HG02610 (cell line): Measurements from ENCODE around the gene GGT6.
"Not testable (repeated sequence)": the region's sequence is repeated elsewhere in the genome, so short reads cannot be mapped to it uniquely, and the experiment has no call there.

Experiments
- ATAC-seq: cut with Tn5 transposase; IDR thresholded peaks from one replicate; pipeline ENCODE4 v1.9.1; 2021; ENCODE audit warnings: mild to moderate bottlenecking, moderate library complexity; ENCODE audit not compliant: unreplicated experiment

GGT6 gene

DNA sequence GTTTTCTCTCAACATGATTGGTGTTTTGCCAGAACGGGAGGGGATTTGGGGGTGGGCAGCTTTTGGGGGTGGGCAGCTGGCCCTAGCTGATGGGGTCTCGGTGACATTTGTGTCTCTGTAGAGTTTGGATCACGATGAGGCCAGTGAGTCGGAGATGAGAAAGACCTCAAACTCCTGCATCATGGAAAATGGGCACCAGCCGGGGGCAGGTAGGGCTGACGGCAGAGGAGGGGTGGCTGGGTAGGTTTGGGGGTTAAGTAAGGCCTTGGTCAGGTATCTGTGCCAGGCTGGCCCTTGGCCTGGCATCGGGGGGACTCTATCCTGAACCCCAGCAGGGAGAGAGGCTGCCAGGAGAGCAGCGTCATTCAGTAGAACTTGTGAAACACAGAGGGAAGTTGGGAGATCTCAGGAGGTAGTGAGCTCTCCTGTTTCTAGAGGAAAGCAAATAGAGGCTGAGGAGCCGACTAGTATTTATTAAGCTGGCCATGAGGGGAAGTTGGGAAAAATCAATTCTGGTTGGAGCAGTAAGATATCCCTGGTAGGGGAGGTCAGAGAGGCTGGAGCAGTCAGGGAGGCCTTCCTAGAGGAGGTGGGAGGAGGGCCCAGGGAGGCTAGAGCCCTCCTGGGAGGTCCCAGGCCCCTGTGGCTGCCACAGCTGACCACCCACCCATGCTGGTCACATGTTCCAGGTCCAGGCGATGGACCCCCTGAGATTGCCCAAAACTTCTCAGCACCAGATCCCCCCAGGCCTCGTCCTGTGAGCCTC is 32.0 kb upstream of the GGT6 start:
- no peak for ATAC-seq

GRCh38 chr17:4591529-4591928 is 31.2 kb upstream of the GGT6 start:
- no peak for ATAC-seq

GRCh38 chr17:4590981-4591453 is 30.6 kb upstream of the GGT6 start:
- no peak for ATAC-seq

- ATAC-seq: not testable (repeated sequence)
These were observed 29.7 kb upstream of the GGT6 start for GRCh38 chr17:4590042-4590441.

DNA sequence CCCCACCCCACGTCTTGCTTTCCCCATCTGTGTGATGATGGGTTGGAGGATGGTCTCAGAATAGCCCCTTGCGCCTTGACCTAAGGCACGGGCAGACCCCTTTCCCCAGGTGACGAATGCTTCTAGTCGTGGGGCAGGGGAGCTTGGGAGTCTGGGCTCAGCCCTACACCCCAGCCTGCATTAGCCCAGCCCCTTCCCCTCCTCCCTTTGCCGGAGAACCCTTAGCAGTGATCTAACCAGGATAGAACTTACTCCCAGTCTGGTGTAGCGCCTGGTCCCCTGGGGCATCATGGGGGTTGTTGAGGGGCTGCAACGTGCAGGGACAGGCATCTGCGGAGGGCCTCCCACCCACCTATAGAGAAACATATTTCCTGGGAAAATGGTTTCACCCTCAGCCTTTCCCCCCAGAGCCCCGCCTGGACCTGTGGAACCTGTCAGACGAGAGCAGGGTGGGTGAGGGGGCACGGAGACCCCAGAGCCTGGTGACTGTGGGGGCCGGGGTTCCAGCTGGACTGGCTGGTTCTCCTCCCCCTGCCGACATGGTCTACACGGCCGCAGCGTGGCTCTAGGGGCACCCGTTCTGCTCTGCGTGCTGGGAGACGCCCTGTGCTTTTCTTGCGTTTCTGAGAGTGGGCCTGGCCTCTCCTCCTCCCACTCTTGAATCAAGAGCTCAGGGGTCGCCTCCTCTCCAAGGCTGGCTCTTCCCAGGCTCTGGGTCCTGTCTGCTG is 28.7 kb upstream of the GGT6 start:
- no peak for ATAC-seq

DNA sequence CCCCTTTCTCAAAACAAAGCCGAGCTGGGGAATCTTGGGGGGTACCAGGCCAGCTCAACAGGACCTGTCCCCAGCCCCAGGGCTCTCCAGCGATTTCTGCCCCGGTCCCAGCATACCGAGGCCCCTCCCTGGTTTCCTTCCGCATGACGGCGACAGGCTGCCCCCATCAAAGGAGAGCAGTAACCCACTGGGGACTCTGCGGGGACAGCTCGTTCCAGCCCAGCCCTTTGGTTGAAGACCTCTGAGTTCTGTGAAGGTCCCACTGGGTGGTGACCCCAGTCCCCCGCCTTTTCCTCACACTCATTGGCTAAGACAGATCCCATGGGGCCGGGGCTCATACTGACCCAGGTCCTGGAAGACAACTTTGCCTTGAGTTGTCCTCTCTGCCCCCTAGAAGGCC is 28.0 kb upstream of the GGT6 start:
- no peak for ATAC-seq

DNA sequence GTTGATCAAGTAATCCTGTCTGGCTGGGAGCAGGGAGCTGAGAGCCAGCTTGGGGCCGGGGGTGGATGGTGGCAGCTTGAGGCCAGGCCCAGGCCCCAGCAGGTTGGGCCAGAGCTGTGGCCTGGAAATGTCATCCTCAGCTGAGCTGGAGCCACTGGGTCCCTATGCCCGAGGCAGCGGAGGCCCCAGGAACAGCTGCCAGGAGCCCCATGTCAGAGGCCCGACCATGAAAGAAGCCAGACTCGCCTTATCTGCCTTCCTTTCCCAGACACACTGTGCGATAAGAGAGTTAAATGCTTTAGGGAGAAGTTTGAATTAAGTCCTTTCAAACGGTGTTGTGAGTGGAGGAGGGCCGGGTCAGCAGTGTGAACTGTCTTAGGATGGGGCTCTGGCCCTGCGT is 27.4 kb upstream of the GGT6 start:
- no peak for ATAC-seq

DNA sequence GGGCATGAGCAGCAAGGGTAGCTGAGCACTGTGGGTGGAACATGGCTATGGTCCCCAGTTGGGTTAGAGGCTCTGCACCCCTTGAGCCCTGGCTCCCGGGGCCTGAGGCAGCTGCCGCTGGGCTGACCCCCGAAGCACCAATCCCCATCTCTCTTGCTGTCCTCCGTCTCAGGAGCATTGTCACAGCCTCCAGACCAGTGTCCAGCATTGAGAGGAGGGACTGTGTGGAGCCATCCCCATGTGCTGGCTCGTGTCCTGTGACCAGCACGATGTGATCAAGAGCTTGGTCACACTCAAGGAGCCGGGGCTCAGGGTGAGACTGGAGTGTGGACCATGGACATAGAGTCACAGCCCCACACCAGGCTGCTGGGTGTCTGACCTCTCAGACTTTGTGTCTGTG is 26.8 kb upstream of the GGT6 start:
- ATAC-seq: no peak

DNA sequence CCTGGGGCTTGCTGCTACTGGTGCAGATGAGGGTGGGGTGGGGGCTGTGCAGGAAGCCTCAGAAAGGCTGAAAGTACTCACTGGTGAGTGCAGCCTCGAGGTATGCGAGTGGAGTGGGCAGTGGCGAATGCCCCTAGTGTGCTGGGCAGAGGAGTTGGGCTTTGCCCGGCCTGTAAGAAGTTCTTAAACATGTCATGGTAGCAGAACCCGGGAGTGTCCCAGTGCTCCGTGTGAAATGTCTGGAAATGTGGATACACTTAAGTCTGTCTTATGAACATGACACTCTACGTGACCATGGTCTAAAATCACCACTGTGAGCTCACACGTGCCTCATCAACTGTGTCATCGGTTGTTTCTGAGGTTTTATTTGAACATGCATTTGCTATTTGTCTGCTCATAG is 25.7 kb upstream of the GGT6 start:
- ATAC-seq: no peak

DNA sequence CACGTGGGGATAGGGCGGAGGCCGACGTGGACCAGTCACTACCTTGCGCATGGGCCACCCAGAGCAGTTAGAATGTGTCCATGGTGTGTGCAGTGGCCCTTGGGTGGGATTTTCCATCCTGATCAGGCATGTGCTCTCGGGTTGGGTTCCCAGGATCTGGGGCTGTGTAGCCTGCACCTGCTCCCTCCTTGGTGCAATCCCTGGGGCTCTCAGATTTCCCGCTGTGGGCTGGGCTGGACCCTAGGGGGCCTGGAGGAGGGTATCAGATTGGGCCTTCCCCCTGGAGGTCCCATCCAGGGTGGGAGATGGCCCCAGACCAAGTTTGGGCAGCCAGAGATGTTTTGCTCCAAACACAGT is 25.2 kb upstream of the GGT6 start:
- ATAC-seq: no peak

DNA sequence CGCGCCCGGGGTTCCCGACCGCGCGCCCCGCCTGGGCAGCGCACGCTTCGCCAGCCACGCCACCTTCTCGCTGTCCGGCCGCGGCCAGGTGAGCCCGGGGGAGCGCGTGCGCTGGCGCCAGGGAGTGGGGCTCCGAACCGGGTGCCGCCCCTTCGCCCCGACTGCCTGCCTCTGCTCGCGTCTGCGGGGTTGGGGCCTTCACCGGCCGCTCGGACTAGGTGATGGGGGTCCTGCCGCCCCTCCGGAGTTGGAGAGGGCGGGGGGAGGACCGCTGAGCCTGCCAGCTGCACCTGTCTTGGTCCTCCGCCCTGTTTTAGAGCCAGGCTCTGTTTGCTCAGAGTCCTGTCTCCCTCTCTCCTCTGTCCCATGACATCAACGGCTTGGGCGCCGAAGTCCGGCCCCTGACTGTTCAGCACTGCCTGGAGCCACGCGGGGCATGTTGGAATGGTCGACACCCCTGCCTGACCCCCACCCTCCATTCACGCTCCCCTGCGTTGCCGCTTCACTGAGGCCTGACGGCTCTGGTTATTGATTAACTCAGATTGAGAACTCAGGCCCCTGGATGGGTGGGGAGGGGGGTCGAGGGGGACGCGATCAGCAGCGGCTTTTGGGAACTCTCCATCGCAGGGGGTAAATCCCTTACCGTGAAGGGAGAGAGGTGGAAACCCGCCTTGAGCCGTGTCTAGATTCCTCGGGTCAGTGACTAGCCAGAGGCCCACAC is 24.7 kb upstream of the GGT6 start:
- no peak for ATAC-seq

- ATAC-seq: no peak
These were observed 23.9 kb upstream of the GGT6 start, which contains the start of gene SMTNL2 for GRCh38 chr17:4584101-4584916. Gene SMTNL2 (plus strand): TSS chr17:4584529. CDS start chr17:4584606, 77 bp downstream.

DNA sequence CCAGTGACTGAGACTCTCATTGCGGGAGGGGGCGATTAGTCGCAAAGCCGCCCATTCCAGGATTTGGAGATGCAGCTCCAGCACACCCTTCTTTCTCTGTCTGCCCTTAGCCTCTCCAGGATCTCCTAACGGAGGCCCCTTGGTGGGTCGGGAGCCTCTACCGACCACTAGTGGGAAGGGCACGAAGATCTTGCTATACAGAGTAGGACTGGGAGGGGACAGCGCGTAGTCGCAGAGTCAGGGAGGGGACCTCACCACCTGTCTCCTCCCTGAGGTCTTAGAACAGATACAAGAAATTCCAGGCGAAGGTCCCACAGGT is 23.4 kb upstream of the GGT6 start:
- ATAC-seq: no peak

DNA sequence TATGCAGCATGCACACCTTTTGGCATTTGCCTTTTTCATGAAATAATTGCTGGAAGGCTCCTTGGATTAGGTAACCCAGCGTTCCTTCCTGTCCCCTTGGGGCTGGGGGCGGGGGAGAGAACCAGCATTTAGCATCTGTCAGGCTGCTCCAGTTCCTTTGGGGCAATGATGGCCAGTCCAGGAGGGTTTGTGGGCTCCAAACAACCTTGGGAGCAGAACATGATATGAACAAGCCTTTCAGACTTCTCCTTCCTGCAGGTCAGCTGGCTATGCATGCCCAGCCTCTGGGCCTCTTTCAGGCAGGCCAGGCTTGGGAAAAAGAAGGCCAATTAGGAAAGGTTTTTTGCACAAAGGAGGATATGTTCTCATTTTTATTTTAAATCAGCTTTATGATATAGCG is 22.8 kb upstream of the GGT6 start:
- no peak for ATAC-seq

GRCh38 chr17:4582691-4583090 is 22.3 kb upstream of the GGT6 start:
- ATAC-seq: no peak

DNA sequence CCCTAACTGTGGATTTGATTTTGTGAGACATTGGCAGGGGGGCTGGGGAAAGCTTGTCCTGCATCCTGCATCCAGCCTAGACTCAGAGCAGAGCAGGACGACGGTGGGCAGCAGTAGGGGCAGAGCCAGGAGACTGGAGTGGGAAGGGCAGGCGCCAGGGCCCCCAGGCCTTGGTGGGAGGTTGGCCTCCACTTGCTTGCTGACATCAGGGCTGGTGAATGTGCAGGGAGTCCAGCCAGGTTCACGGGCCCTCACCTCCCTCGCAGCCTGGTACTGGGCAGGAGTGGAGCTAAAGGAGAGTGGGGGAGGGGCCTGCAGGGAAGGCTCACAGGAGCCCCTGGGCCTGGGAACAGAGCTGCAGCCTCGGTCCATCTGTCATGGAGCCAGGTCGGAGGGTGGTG is 21.7 kb upstream of the GGT6 start:
- no peak for ATAC-seq

GRCh38 chr17:4580291-4580690 is 19.9 kb upstream of the GGT6 start:
- no peak for ATAC-seq

- ATAC-seq: no peak
These were observed 19.3 kb upstream of the GGT6 start for GRCh38 chr17:4579678-4580077.

- not testable (repeated sequence) for ATAC-seq
These were observed 18.0 kb upstream of the GGT6 start for GRCh38 chr17:4578349-4578748.

DNA sequence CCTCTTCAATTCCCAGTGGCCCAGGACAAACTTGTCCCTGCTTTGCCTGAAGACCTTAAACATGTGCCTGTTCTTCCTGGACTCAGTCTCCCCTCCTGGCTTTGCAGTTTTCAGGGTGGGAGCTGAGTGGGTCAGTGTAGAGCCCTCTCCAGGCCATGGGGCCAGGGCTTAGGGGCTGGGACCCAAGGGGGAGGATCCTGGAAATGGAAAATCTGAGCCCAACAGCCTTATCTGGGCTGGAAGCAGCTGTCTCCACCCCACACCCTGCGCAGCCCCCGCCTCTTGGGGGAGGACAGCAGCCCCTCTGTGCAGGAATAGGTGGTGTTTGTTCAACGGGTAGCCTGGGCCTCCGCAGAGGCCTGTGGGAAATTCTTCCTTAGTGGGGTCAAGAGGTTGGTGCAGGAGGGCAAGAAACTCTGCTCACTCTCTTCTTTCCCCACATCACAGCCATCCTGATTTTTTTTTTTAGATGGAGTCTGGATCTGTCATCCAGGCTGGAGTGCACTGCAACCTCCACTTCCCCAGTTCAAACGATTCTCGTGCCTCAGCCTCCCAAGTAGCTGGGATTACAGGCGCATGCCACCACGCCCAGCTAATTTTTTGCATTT is 17.1 kb upstream of the GGT6 start:
- ATAC-seq: no peak
